ENCODE measurements around the gene MRPL43.

MRPL43 gene

GRCh38 chr10:100986952-100987684 is at the start of gene MRPL43, which contains the start of gene TWNK:
Gene MRPL43, minus strand, starts transcription at chr10:100987497. Its CDS starts 54 bp downstream, at chr10:100987443.
Gene TWNK, plus strand, starts transcription at chr10:100987543. Its CDS starts 668 bp downstream, at chr10:100988211.
- peak within 1 kb of the TSS; percentile 77 for H3K9ac ChIP-seq (ENCODE audit: low read length)
- H3K27me3 ChIP-seq (ENCODE audit: low read length), result no peaks in the 10 kb centered on the region
- H3K4me2 ChIP-seq (ENCODE audit: low read depth, low read length, poor library complexity, severe bottlenecking), result peak within 1 kb of the TSS; percentile 92
- H3K27ac ChIP-seq (ENCODE audit: low read depth, low read length), result peak within 1 kb of the TSS; percentile 78
- H3K79me2 ChIP-seq (ENCODE audit: insufficient read depth, low read length), result peaks cover 44% of the 10 kb centered on the region
- peak within 1 kb of the TSS; percentile 99 for H3K4me3 ChIP-seq (ENCODE audit: insufficient read depth, low read length, poor library complexity, severe bottlenecking)
- H2AFZ ChIP-seq (ENCODE audit: low read depth, low read length, severe bottlenecking), result peak within 1 kb of the TSS; percentile 88
- TF ChIP-seq, protein P1, sequence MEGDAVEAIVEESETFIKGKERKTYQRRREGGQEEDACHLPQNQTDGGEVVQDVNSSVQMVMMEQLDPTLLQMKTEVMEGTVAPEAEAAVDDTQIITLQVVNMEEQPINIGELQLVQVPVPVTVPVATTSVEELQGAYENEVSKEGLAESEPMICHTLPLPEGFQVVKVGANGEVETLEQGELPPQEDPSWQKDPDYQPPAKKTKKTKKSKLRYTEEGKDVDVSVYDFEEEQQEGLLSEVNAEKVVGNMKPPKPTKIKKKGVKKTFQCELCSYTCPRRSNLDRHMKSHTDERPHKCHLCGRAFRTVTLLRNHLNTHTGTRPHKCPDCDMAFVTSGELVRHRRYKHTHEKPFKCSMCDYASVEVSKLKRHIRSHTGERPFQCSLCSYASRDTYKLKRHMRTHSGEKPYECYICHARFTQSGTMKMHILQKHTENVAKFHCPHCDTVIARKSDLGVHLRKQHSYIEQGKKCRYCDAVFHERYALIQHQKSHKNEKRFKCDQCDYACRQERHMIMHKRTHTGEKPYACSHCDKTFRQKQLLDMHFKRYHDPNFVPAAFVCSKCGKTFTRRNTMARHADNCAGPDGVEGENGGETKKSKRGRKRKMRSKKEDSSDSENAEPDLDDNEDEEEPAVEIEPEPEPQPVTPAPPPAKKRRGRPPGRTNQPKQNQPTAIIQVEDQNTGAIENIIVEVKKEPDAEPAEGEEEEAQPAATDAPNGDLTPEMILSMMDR (IDR thresholded peaks at IDR 0.05; ENCODE audit: insufficient read depth, low read length, poor library complexity, severe bottlenecking), result no peak
- no peak for TF ChIP-seq EZH2phosphoT487 (conservative IDR thresholded peaks at IDR 0.05; ENCODE audit: low read length)
- H3K36me3 ChIP-seq (ENCODE audit: low read length), result no peaks in the 10 kb centered on the region
- H4K20me1 ChIP-seq (ENCODE audit: low read depth, low read length), result no peaks in the 10 kb centered on the region
- no peaks in the 10 kb centered on the region; the same call in 1 of the 2 replicates for H3F3A ChIP-seq (ENCODE audit: insufficient read depth)
- H3K9me3 ChIP-seq (ENCODE audit: insufficient read depth, low read length), result no peaks in the 10 kb centered on the region
- no peaks in the 10 kb centered on the region for H3K9me2 ChIP-seq (replicated peaks; ENCODE audit: insufficient read depth, low read length)

DNA sequence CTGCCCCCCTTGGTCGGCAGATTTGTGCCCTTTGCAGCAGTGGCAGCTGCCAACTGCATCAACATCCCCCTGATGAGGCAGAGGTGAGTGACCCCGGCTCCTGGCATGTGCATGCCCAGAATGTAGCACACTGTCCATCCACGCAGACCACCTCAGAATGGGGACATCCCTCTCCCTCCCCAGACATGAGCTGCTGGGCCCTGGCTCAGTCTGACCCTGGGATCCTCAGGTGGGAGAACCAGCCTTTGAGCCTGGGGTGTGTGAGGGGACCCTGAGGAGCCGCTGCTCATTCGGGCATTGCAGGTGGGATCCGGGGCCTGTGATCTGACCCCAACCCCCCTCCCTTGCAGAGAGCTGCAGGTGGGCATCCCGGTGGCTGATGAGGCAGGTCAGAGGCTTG is 49.4 kb upstream of the MRPL43 start:
- Histone ChIP-seq H3K4me2 (ENCODE audit: low read depth, low read length, poor library complexity, severe bottlenecking) (no peak overlapping the region), H3K9ac (ENCODE audit: low read length) (no peak overlapping the region), H3K9me3 (ENCODE audit: insufficient read depth, low read length) (no peaks in the 10 kb centered on the region), H4K20me1 (ENCODE audit: low read depth, low read length) (no peaks in the 10 kb centered on the region), H3K79me2 (ENCODE audit: insufficient read depth, low read length) (no peaks in the 10 kb centered on the region), H2AFZ (ENCODE audit: low read depth, low read length, severe bottlenecking) (no peak overlapping the region), H3K4me3 (ENCODE audit: insufficient read depth, low read length, poor library complexity, severe bottlenecking) (no peak overlapping the region), H3F3A (ENCODE audit: insufficient read depth) (peaks cover 4% of the 10 kb centered on the region; the same call in 1 of the 2 replicates), H3K27ac (ENCODE audit: low read depth, low read length) (no peak overlapping the region), H3K36me3 (ENCODE audit: low read length) (no peaks in the 10 kb centered on the region), H3K9me2 (replicated peaks; ENCODE audit: insufficient read depth, low read length) (no peaks in the 10 kb centered on the region), H3K27me3 (ENCODE audit: low read length) (no peaks in the 10 kb centered on the region)
- TF ChIP-seq EZH2phosphoT487 (conservative IDR thresholded peaks at IDR 0.05; ENCODE audit: low read length), result no peak
- TF ChIP-seq, protein P1 (IDR thresholded peaks at IDR 0.05; ENCODE audit: insufficient read depth, low read length, poor library complexity, severe bottlenecking), result no peak

DNA sequence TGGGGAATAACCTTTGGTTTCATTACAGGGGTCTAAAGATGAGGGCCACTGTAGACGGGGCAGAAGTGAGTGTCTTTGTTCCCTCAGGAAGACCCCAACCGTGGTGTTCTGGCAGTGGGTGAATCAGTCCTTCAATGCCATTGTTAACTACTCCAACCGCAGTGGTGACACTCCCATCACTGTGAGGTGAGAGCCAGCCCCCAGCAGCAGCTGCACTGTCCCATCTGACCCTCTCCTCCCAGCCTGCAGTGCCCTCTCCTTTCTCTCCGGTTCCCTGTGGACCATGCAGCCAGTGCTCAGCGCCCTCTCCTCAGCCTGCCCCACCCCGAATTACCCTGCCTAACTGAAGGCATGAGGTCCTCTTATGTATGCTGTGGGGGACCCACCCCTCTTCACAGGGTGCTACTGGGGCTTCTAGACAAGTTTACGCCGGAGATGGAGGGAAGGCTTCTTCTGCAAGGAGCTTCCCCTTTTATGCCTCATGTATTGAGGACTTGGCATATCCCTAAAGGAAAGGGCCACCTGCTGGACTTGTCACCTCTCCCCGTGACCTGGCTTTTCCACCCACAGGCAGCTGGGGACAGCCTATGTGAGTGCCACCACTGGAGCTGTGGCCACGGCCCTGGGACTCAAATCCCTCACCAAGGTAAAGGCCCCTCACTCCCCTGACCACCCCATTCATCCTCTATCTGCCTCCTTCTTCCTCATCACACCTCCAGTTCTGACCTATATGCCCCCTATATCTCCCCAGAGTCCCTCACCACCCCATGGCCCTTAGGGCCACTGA is 48.8 kb upstream of the MRPL43 start:
- Histone ChIP-seq H3K27me3 (ENCODE audit: low read length) (no peaks in the 10 kb centered on the region), H4K20me1 (ENCODE audit: low read depth, low read length) (no peaks in the 10 kb centered on the region), H3K4me3 (ENCODE audit: insufficient read depth, low read length, poor library complexity, severe bottlenecking) (no peak overlapping the region)

More for the DNA sequence above, 48.8 kb upstream of the MRPL43 start:
- Histone ChIP-seq H3K9me2 (replicated peaks; ENCODE audit: insufficient read depth, low read length) (no peaks in the 10 kb centered on the region), H3F3A (ENCODE audit: insufficient read depth) (no peaks in the 10 kb centered on the region), H3K9me3 (ENCODE audit: insufficient read depth, low read length) (no peaks in the 10 kb centered on the region), H3K4me2 (ENCODE audit: low read depth, low read length, poor library complexity, severe bottlenecking) (no peak overlapping the region), H3K79me2 (ENCODE audit: insufficient read depth, low read length) (no peaks in the 10 kb centered on the region), H2AFZ (ENCODE audit: low read depth, low read length, severe bottlenecking) (no peak overlapping the region), H3K36me3 (ENCODE audit: low read length) (no peaks in the 10 kb centered on the region), H3K9ac (ENCODE audit: low read length) (no peak overlapping the region), H3K27ac (ENCODE audit: low read depth, low read length) (no peak overlapping the region)
- no peak for TF ChIP-seq EZH2phosphoT487 (conservative IDR thresholded peaks at IDR 0.05; ENCODE audit: low read length)
- TF ChIP-seq, protein P1 (IDR thresholded peaks at IDR 0.05; ENCODE audit: insufficient read depth, low read length, poor library complexity, severe bottlenecking), result no peak
